GM23248 (cell line): ENCODE data around the gene TGFB1.

Source experiments
- EZH2 ChIP-seq: fragments of 200-600 bp; sonication (generic); IDR thresholded peaks from 2 replicates; pipeline ENCODE4 v1.6.1; 2018; ENCODE audit warnings: antibody characterized with exemption, mild to moderate bottlenecking; ENCODE audit not compliant: insufficient read depth, poor library complexity, severe bottlenecking
- EZH2phosphoT487 ChIP-seq: fragments of 200-600 bp; sonication (generic); IDR thresholded peaks from 2 replicates; pipeline ENCODE4 v1.6.1; 2018; ENCODE audit warnings: antibody characterized with exemption, moderate library complexity, mild to moderate bottlenecking, low read depth; ENCODE audit not compliant: insufficient read depth

DNA sequence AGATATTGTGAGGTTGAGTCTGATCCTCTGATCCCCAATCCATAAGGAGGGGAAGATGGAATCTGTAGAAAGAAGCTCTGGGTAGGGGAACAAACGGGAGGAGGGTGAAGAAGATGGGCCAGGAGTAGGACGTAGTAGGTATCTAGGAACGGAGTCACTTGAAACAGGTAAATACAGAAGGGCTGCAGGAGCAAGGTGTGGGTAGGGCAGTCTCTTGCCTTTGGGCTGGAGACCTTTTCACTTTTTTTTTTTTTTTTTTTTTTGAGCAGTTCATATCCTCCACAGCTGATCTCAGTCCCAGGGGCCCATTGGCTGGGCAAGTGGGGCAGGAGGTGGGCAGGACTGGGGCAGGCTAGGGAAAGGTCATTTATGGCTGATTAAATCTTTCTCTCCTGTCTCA, 45.4 kb upstream of the TGFB1 start:
- TF ChIP-seq EZH2 (no peak), EZH2phosphoT487 (no peak)
